SK-N-SH (cell line): ENCODE measurements around the gene CHPF. TPM values are rescaled to one million over a fixed set of nuclear protein-coding genes. Genes with fewer than 3 reads are reported as not detected.

ENCODE experiments used
- CTCF ChIA-PET: fragments of 300-600, 350-600 bp; formaldehyde crosslinking; extraction: SDS; loops from one replicate; lab custom pipeline; 2021; lab: Yijun Ruan, JAX
- POLR2A ChIA-PET: fragments of 350-600 bp; sonication (Branson Sonifier 250); formaldehyde crosslinking; extraction: SDS; loops from one replicate; lab custom pipeline; 2020; ENCODE audit warnings: antibody characterized with exemption, inconsistent platforms; lab: Yijun Ruan, JAX
- DNase-seq: peaks from one replicate; pipeline ENCODE4 v3.0.0; 2012
- H2AFZ ChIP-seq: fragments of 200-600 bp; sonication (generic); 2 replicates; pipeline ENCODE4 v1.8.1; 2016; ENCODE audit warnings: antibody characterized with exemption, mild to moderate bottlenecking, low read depth
- H3F3A ChIP-seq: fragments of 200-600 bp; sonication (generic); replicated peaks from 2 replicates; pipeline ENCODE3; 2016; ENCODE audit warnings: antibody characterized with exemption, mild to moderate bottlenecking; ENCODE audit not compliant: insufficient read depth
- H3K27ac ChIP-seq, 2 experiments: fragments of 200-500 bp in 1 of 2; fragments of 200-600 bp in 1 of 2; sonication (Bioruptor generic) in 1 of 2; sonication (generic), shearing (Covaris generic) in 1 of 2; 2 replicates each; pipeline versions ENCODE4 v1.5.1 to v1.6.1; 2014 to 2016; ENCODE audit warnings: low read depth in 2 of 2, inconsistent platforms in 1 of 2, low read length in 1 of 2, mild to moderate bottlenecking in 1 of 2, mixed read lengths in 1 of 2
- H3K27me3 ChIP-seq: fragments of 200-600 bp; sonication (generic), shearing (Covaris generic); 2 replicates; pipeline ENCODE4 v1.6.1; 2016; ENCODE audit warnings: mixed run types; ENCODE audit not compliant: insufficient read depth
- H3K36me3 ChIP-seq, 2 experiments: fragments of 200-500 bp in 1 of 2; fragments of 200-600 bp in 1 of 2; sonication (Bioruptor generic) in 1 of 2; sonication (generic) in 1 of 2; replicated peaks in 1 of 2; 2 replicates each; pipeline versions ENCODE3 to v1.5.1; 2014 to 2016; ENCODE audit warnings: low read length in 1 of 2, mild to moderate bottlenecking in 1 of 2; ENCODE audit not compliant: insufficient read depth in 2 of 2, control insufficient read depth in 1 of 2
- H3K4me1 ChIP-seq, 2 experiments: fragments of 200-500 bp in 1 of 2; fragments of 200-600 bp in 1 of 2; sonication (Bioruptor generic) in 1 of 2; sonication (generic), shearing (Covaris generic) in 1 of 2; 2 replicates each; pipeline versions ENCODE4 v1.5.1 to v1.6.1; 2014 to 2016; ENCODE audit warnings: low read depth in 1 of 2, low read length in 1 of 2, mixed run types in 1 of 2; ENCODE audit not compliant: insufficient read depth in 2 of 2, control insufficient read depth in 1 of 2
- H3K4me2 ChIP-seq: fragments of 200-600 bp; sonication (generic), shearing (Covaris generic); 2 replicates; pipeline ENCODE4 v1.6.1; 2017; ENCODE audit warnings: mixed run types
- H3K4me3 ChIP-seq, 2 experiments: fragments of 200-500 bp in 1 of 2; fragments of 200-600 bp in 1 of 2; sonication (Bioruptor generic) in 1 of 2; sonication (generic), shearing (Covaris generic) in 1 of 2; 2 replicates each; pipeline versions ENCODE4 v1.5.1 to v1.8.1; 2014 to 2016; ENCODE audit warnings: low read depth in 2 of 2, inconsistent platforms in 1 of 2, low read length in 1 of 2, mild to moderate bottlenecking in 1 of 2, mixed read lengths in 1 of 2, moderate library complexity in 1 of 2
- H3K79me2 ChIP-seq: fragments of 200-600 bp; sonication (generic); 2 replicates; pipeline ENCODE4 v1.8.1; 2017; ENCODE audit warnings: mild to moderate bottlenecking; ENCODE audit not compliant: insufficient read depth
- H3K9ac ChIP-seq: fragments of 200-600 bp; sonication (generic); 2 replicates; pipeline ENCODE4 v1.6.1; 2017; ENCODE audit warnings: mixed run types
- H3K9me2 ChIP-seq: fragments of 200-600 bp; sonication (generic); 2 replicates; pipeline ENCODE4 v1.6.1; 2017; ENCODE audit warnings: mixed run types
- H3K9me3 ChIP-seq: fragments of 200-600 bp; sonication (generic); 2 replicates; pipeline ENCODE4 v1.6.1; 2017; ENCODE audit warnings: mixed run types, mild to moderate bottlenecking, moderate library complexity
- H4K20me1 ChIP-seq: fragments of 200-600 bp; sonication (generic); 2 replicates; pipeline ENCODE4 v1.6.1; 2017; ENCODE audit warnings: mild to moderate bottlenecking, mixed run types; ENCODE audit not compliant: insufficient read depth
- CHD2 ChIP-seq: fragments of 150-350 bp; IDR thresholded peaks from 2 replicates; pipeline ENCODE4 v1.6.1; 2018; ENCODE audit warnings: low read length; ENCODE audit not compliant: partially characterized antibody
- ELF1 ChIP-seq: IDR thresholded peaks from 2 replicates; pipeline ENCODE4 v1.4.0; 2012
- EP300 ChIP-seq, 2 experiments: IDR thresholded peaks; 2 replicates each; pipeline versions ENCODE4 v1.4.0 to v1.6.1; 2012; ENCODE audit warnings: borderline replicate concordance in 1 of 2, low read depth in 1 of 2, low read length in 1 of 2
- FOSL2 ChIP-seq: IDR thresholded peaks from 2 replicates; pipeline ENCODE4 v1.4.0; 2012; ENCODE audit warnings: low read depth, mild to moderate bottlenecking, moderate library complexity, borderline replicate concordance
- FOXJ3 ChIP-seq: sonication (generic); formaldehyde crosslinking; IDR thresholded peaks from 2 replicates; pipeline ENCODE4 v1.5.1; 2020; ENCODE audit warnings: mild to moderate bottlenecking, missing genetic modification reagents
- GABPA ChIP-seq: IDR thresholded peaks from 2 replicates; pipeline ENCODE4 v1.4.0; 2012; ENCODE audit warnings: low read depth, mild to moderate bottlenecking
- GATA2 ChIP-seq: sonication (generic); formaldehyde crosslinking; IDR thresholded peaks from 2 replicates; pipeline ENCODE4 v1.5.0; 2020; ENCODE audit warnings: mild to moderate bottlenecking, missing genetic modification reagents
- IRF3 ChIP-seq: fragments of 150-350 bp; IDR thresholded peaks from 2 replicates; pipeline ENCODE4 v1.6.1; 2016; ENCODE audit warnings: mild to moderate bottlenecking, low read depth, low read length
- JUND ChIP-seq: IDR thresholded peaks from 2 replicates; pipeline ENCODE4 v1.4.0; 2012
- MEF2A ChIP-seq: IDR thresholded peaks from 2 replicates; pipeline ENCODE4 v1.4.0; 2012; ENCODE audit warnings: low read depth, borderline replicate concordance
- NFIC ChIP-seq: IDR thresholded peaks from 2 replicates; pipeline ENCODE4 v1.4.0; 2012; ENCODE audit warnings: borderline replicate concordance
- PBX3 ChIP-seq: IDR thresholded peaks from 2 replicates; pipeline ENCODE4; 2012
- POLR2AphosphoS5 ChIP-seq: IDR thresholded peaks from 2 replicates; pipeline ENCODE4 v1.6.1; 2012; ENCODE audit warnings: low read depth, low read length
- RAD21 ChIP-seq: IDR thresholded peaks from 2 replicates; pipeline ENCODE4 v1.6.1; 2012; ENCODE audit warnings: mild to moderate bottlenecking, low read length
- RCOR1 ChIP-seq: fragments of 150-350 bp; IDR thresholded peaks from 2 replicates; pipeline ENCODE4 v1.6.1; 2017; ENCODE audit warnings: antibody characterized with exemption, low read length
- REST ChIP-seq: IDR thresholded peaks from 2 replicates; pipeline ENCODE4 v1.6.1; 2012; ENCODE audit warnings: mild to moderate bottlenecking, low read depth, low read length, moderate library complexity
- RFX5 ChIP-seq: IDR thresholded peaks from 2 replicates; pipeline ENCODE4 v1.6.1; 2012; ENCODE audit warnings: mild to moderate bottlenecking, improper control_type of control experiment, low read length
- RXRA ChIP-seq: IDR thresholded peaks from 2 replicates; pipeline ENCODE4 v1.4.0; 2012; ENCODE audit warnings: low read depth, mild to moderate bottlenecking, borderline replicate concordance
- TEAD4 ChIP-seq: IDR thresholded peaks from 2 replicates; pipeline ENCODE4 v1.4.0; 2012; ENCODE audit warnings: mild to moderate bottlenecking, borderline replicate concordance; ENCODE audit not compliant: insufficient read depth
- USF1 ChIP-seq: IDR thresholded peaks from 2 replicates; pipeline ENCODE4 v1.4.0; 2012; ENCODE audit warnings: low read depth, borderline replicate concordance
- YY1 ChIP-seq: IDR thresholded peaks from 2 replicates; pipeline ENCODE4 v1.4.0; 2012; ENCODE audit warnings: low read depth, mild to moderate bottlenecking
- whole genome bisulfite sequencing: methylation state at CpG from one replicate; pipeline ENCODE4 v1.1.6; 2017; ENCODE audit warnings: low lambda C conversion rate; 5-methylcytosine and 5-hydroxymethylcytosine counted together
- polyA plus RNA-seq, 3 experiments: library from polyadenylated mRNA; depleted of rRNA; stranded (reverse); fragments of >200 nt; gene quantifications; 2 replicates each; pipeline ENCODE4 v1.2.3, GENCODE V29; 2012

The CHPF gene
- polyA plus RNA-seq, 1 of the 3 experiments (the other 2 are of a cell fraction) = 141 TPM

GRCh38 chr2:219496247-219496824 lies 47.3 kb downstream of the CHPF start:
- H4K20me1 ChIP-seq = no peaks in the 10 kb centered on the region
- CTCF ChIA-PET = interaction anchor here (0.6 to 62.1 kb wide), 15 partner anchors 2 to 108 kb away, joined by 3 to 2824 read pairs (median 5); partner anchors contain the start of genes ASIC4, CHPF, GMPPA and TMEM198
- H3K4me2 ChIP-seq = no peak overlapping the region
- no peak overlapping the region for H2AFZ ChIP-seq
- 86% methylated on average over 18 of the region's 20 CpGs for WGBS
- no peak for DNase-seq
- peaks cover 20% of the 10 kb centered on the region for H3K79me2 ChIP-seq
- peaks cover 16 to 53% of the 10 kb centered on the region in 2 experiments for H3K4me1 ChIP-seq
- H3K9ac ChIP-seq = no peak overlapping the region
- peaks cover 3 to 4% of the 10 kb centered on the region in 2 experiments for H3K36me3 ChIP-seq
- no peak overlapping the region for H3K4me3 ChIP-seq
- H3F3A ChIP-seq = no peaks in the 10 kb centered on the region
- H3K9me3 ChIP-seq = no peaks in the 10 kb centered on the region
- no peaks in the 10 kb centered on the region for H3K9me2 ChIP-seq
- H3K27me3 ChIP-seq = no peaks in the 10 kb centered on the region
- TF ChIP-seq FOSL2 = no peak
- TF ChIP-seq CHD2 = no peak
- no peak for TF ChIP-seq IRF3
- no peak for TF ChIP-seq ELF1
- no peak for TF ChIP-seq TEAD4
- POLR2A ChIA-PET = interaction anchor here (0.7 to 4.6 kb wide), 7 partner anchors 12 to 33 kb away, joined by 3 to 53 read pairs (median 15); partner anchors contain the start of gene ASIC4
- H3K27ac ChIP-seq = no peak overlapping the region; a peak in 1 of 4 replicates

- DNase-seq = peak; percentile 88
- peaks cover 17% of the 10 kb centered on the region for H3K79me2 ChIP-seq
- ChIA-PET CTCF (interaction anchor here (0.7 to 62.1 kb wide), 20 partner anchors 1 to 194 kb away, joined by 3 to 2824 read pairs (median 5); partner anchors contain the start of genes ASIC4, CHPF, GMPPA and TMEM198), POLR2A (interaction anchor here (0.7 to 3.7 kb wide), 5 partner anchors 13 to 34 kb away, joined by 3 to 26 read pairs (median 10); partner anchors contain the start of gene ASIC4)
- H2AFZ ChIP-seq = no peak overlapping the region
- H3K4me2 ChIP-seq = no peak overlapping the region
- peak overlapping the region in 1 of 2 experiments; percentile 65; a peak in 1 of 4 replicates for H3K27ac ChIP-seq
- H3K4me3 ChIP-seq = no peak overlapping the region
- no peaks in the 10 kb centered on the region for H4K20me1 ChIP-seq
- no peaks in the 10 kb centered on the region for H3K9me2 ChIP-seq
- H3K9me3 ChIP-seq = no peaks in the 10 kb centered on the region
- peaks cover 16 to 52% of the 10 kb centered on the region in 2 experiments for H3K4me1 ChIP-seq
- 68% methylated on average over 8 of the region's 14 CpGs for WGBS
- peaks cover 4 to 6% of the 10 kb centered on the region in 2 experiments for H3K36me3 ChIP-seq
- no peak overlapping the region for H3K9ac ChIP-seq
- no peaks in the 10 kb centered on the region for H3K27me3 ChIP-seq
- H3F3A ChIP-seq = no peaks in the 10 kb centered on the region
- TF ChIP-seq RFX5 (no peak), YY1 (no peak), PBX3 (peak; percentile 50), USF1 (peak; percentile 73; the same call in 1 of the 2 replicates), JUND (no peak), RCOR1 (no peak), FOSL2 (no peak), TEAD4 (no peak), POLR2AphosphoS5 (no peak), MEF2A (no peak), REST (peak; percentile 76), NFIC (no peak), RXRA (no peak), GABPA (no peak), FOXJ3 (CRISPR knock-in tag) (no peak), RAD21 (peak; percentile 69), EP300 (IDR thresholded peaks at IDR 0.05; ENCODE audit: borderline replicate concordance in 1 of 2, low read depth in 1 of 2, low read length in 1 of 2) (no peak; a peak in 1 of 4 replicates), GATA2 (CRISPR knock-in tag) (no peak)
Measured at GRCh38 chr2:219495531-219496122, 48.0 kb downstream of the CHPF start.
